OCI-LY3 (cell line): ENCODE measurements around the gene BNC2.

ENCODE experiments used
- EZH2phosphoT487 ChIP-seq: fragments of 200-600 bp; shearing (Covaris generic); IDR thresholded peaks from 2 replicates; pipeline ENCODE4 v1.6.1; 2018; ENCODE audit warnings: antibody characterized with exemption, mixed run types, low read depth
- TF ChIP-seq, protein P1 (sequence below): fragments of 200-600, 300-600 bp; sonication (generic); IDR thresholded peaks from 2 replicates; pipeline ENCODE4 v1.5.1; 2014; ENCODE audit warnings: antibody characterized with exemption, low read length, low read depth

- TF ChIP-seq, protein P1, sequence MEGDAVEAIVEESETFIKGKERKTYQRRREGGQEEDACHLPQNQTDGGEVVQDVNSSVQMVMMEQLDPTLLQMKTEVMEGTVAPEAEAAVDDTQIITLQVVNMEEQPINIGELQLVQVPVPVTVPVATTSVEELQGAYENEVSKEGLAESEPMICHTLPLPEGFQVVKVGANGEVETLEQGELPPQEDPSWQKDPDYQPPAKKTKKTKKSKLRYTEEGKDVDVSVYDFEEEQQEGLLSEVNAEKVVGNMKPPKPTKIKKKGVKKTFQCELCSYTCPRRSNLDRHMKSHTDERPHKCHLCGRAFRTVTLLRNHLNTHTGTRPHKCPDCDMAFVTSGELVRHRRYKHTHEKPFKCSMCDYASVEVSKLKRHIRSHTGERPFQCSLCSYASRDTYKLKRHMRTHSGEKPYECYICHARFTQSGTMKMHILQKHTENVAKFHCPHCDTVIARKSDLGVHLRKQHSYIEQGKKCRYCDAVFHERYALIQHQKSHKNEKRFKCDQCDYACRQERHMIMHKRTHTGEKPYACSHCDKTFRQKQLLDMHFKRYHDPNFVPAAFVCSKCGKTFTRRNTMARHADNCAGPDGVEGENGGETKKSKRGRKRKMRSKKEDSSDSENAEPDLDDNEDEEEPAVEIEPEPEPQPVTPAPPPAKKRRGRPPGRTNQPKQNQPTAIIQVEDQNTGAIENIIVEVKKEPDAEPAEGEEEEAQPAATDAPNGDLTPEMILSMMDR, result no peak
- TF ChIP-seq EZH2phosphoT487, result no peak
Observed at GRCh38 chr9:16704116-16705110, 166.1 kb downstream of the BNC2 start.
